Natural killer cell (primary cell): ENCODE data around the gene SMS. TPM values are rescaled to one million over a fixed set of nuclear protein-coding genes. Genes with fewer than 3 reads are reported as not detected.

Experiments used
- ATAC-seq, 3 donors: fragments of 150-1000 bp in 2 of 3; fragments of 200-7000 bp in 1 of 3; cut with Tn5 transposase; 1 replicate in 1 of 3; 2 replicates in 2 of 3; pipeline ENCODE4 v1.10.0; 2021; ENCODE audit warnings: mild to moderate bottlenecking in 2 of 3, moderate library complexity in 2 of 3
- DNase-seq, 2 donors: peaks; one replicate each; pipeline versions ENCODE4 v3.0.0 to v3.0.0-alpha.2; 2013 to 2021; ENCODE audit warnings: mixed read lengths in 1 of 2
- H3K27ac ChIP-seq: one replicate; pipeline ENCODE4 v1.5.1; 2013; ENCODE audit warnings: mild to moderate bottlenecking, low read length
- H3K27me3 ChIP-seq: one replicate; pipeline ENCODE4 v1.6.1; 2013; ENCODE audit warnings: low read length; ENCODE audit not compliant: control insufficient read depth, insufficient read depth
- H3K36me3 ChIP-seq: one replicate; pipeline ENCODE4 v1.6.1; 2013; ENCODE audit warnings: low read length; ENCODE audit not compliant: control insufficient read depth, insufficient read depth
- H3K4me1 ChIP-seq: one replicate; pipeline ENCODE4 v1.6.1; 2013; ENCODE audit warnings: low read length; ENCODE audit not compliant: control insufficient read depth, insufficient read depth
- H3K4me3 ChIP-seq: one replicate; pipeline ENCODE4 v1.5.1; 2013; ENCODE audit warnings: low read length
- H3K9me3 ChIP-seq: one replicate; pipeline ENCODE4 v1.6.1; 2013; ENCODE audit warnings: low read length; ENCODE audit not compliant: control insufficient read depth, insufficient read depth
- H3K27ac Mint-ChIP-seq, 2 donors: one replicate each; pipeline ENCODE4 v1.8.0; 2022; ENCODE audit warnings: mild to moderate bottlenecking in 2 of 2, mixed read lengths in 2 of 2, moderate library complexity in 1 of 2
- H3K27me3 Mint-ChIP-seq, 2 donors: one replicate each; pipeline ENCODE4 v1.8.0; 2022; ENCODE audit warnings: low read depth in 2 of 2, mixed read lengths in 2 of 2
- H3K36me3 Mint-ChIP-seq: one replicate; pipeline ENCODE4 v1.8.0; 2022; ENCODE audit warnings: mixed read lengths
- H3K4me1 Mint-ChIP-seq, 2 donors: one replicate each; pipeline ENCODE4 v1.8.0; 2022; ENCODE audit warnings: mixed read lengths in 2 of 2
- H3K4me3 Mint-ChIP-seq: one replicate; pipeline ENCODE4 v1.8.0; 2022; ENCODE audit warnings: mild to moderate bottlenecking, moderate library complexity, mixed read lengths
- H3K9me3 Mint-ChIP-seq, 2 donors: one replicate each; pipeline ENCODE4 v1.8.0; 2022; ENCODE audit warnings: mixed read lengths in 2 of 2
- CTCF ChIP-seq: fragments of 200-600 bp; IDR thresholded peaks from one replicate; pipeline ENCODE4 v1.8.0; 2022; ENCODE audit warnings: antibody characterized with exemption
- WGBS: methylation state at CpG from one replicate; pipeline ENCODE4 v1.1.7; 2013; ENCODE audit warnings: missing lambda C conversion rate; ENCODE audit not compliant: insufficient coverage; 5-methylcytosine and 5-hydroxymethylcytosine counted together
- intact Hi-C: fragments of 100-400 bp; cut with micrococcal nuclease; formaldehyde crosslinking; loops from one replicate; pipeline ENCODE4 v1.14.2; 2022
- total RNA-seq, 4 donors: library from RNA; stranded (reverse); fragments of 120-200 nt in 1 of 4; gene quantifications; one replicate each; pipeline versions ENCODE4 v1.2.3 to v1.2.4, GENCODE V29; 2013 to 2022

SMS gene
- total RNA-seq: 10 to 100 TPM; 14.9 to 19.4 (median 18.6) TPM
- 36.9 TPM for total RNA-seq (2013)

GRCh38 chrX:21940356-21940829 is at the start of gene SMS:
Gene SMS (plus strand): TSS chrX:21940709. CDS start chrX:21940825, 116 bp downstream.
- peak within 1 kb of the TSS; percentile 47 for H3K4me3 ChIP-seq
- no peaks in the 10 kb centered on the region for H3K9me3 ChIP-seq
- Mint-ChIP-seq H3K27me3 (no peaks in the 10 kb centered on the region), H3K9me3 (no peaks in the 10 kb centered on the region), H3K27ac (peak within 1 kb of the TSS; percentile 26 to 74), H3K36me3 (no peaks in the 10 kb centered on the region), H3K4me1 (peaks cover 6 to 27% of the 10 kb centered on the region in 2 donors), H3K4me3 (peak within 1 kb of the TSS; percentile 86)
- WGBS: under 1% methylated on average over 40 of the region's 46 CpGs
- H3K36me3 ChIP-seq: no peaks in the 10 kb centered on the region
- intact Hi-C loops: no loop called here
- peaks cover 9% of the 10 kb centered on the region for H3K4me1 ChIP-seq
- H3K27me3 ChIP-seq: no peaks in the 10 kb centered on the region
- no peak for TF ChIP-seq CTCF
- peak within 1 kb of the TSS; percentile 19 for H3K27ac ChIP-seq
- DNase-seq (peak; percentile 23 to 69), ATAC-seq (peak; percentile 47 to 65 (median 57))

DNA sequence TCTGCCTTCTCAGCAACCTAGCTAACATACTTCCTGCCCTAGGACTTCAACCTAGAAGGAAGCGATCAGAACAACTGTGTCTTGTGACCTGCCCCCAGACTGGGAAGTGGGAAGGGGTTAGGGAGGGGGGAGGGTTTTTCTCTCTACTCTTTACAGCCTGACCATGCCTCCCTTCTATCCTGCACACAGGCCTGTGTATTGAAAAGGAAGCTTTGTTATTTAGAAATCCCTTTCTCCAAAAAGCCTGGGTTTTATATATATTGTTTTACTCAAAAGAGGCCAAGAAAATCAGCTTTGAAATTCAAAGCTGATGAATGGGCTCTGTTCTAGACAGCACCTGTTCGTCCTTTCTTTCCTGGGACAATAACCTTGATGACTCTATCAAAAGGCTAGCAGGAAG is 35.2 kb upstream of the SMS start:
- no peak overlapping the region for H3K27ac Mint-ChIP-seq
- H3K27me3 Mint-ChIP-seq: no peaks in the 10 kb centered on the region
- 82% methylated on average over 1 of the region's 2 CpGs for WGBS
- H3K9me3 Mint-ChIP-seq: no peaks in the 10 kb centered on the region
- no peak for ATAC-seq
- no peaks in the 10 kb centered on the region for H3K27me3 ChIP-seq
- H3K27ac ChIP-seq: no peak overlapping the region
- no peaks in the 10 kb centered on the region for H3K4me1 ChIP-seq
- H3K4me3 Mint-ChIP-seq: no peak overlapping the region
- no peaks in the 10 kb centered on the region for H3K9me3 ChIP-seq
- peaks cover 6% of the 10 kb centered on the region for H3K36me3 Mint-ChIP-seq
- no peak overlapping the region for H3K4me3 ChIP-seq
- H3K4me1 Mint-ChIP-seq: no peaks in the 10 kb centered on the region
- intact Hi-C loops: no loop called here
- no peaks in the 10 kb centered on the region for H3K36me3 ChIP-seq
- no peak for TF ChIP-seq CTCF
- no peak for DNase-seq

GRCh38 chrX:21905953-21906352 is 34.6 kb upstream of the SMS start:
- Mint-ChIP-seq H3K27ac (no peak overlapping the region), H3K9me3 (no peaks in the 10 kb centered on the region), H3K27me3 (no peaks in the 10 kb centered on the region), H3K4me1 (no peaks in the 10 kb centered on the region), H3K4me3 (no peak overlapping the region), H3K36me3 (peaks cover 6% of the 10 kb centered on the region)
- DNase-seq (no peak), ATAC-seq (no peak)
- no peaks in the 10 kb centered on the region for H3K9me3 ChIP-seq
- intact Hi-C loops: no loop called here
- 100% methylated on average over 1 of the region's 3 CpGs for WGBS
- no peaks in the 10 kb centered on the region for H3K27me3 ChIP-seq
- H3K27ac ChIP-seq: no peak overlapping the region
- H3K4me3 ChIP-seq: no peak overlapping the region
- H3K4me1 ChIP-seq: no peaks in the 10 kb centered on the region
- H3K36me3 ChIP-seq: no peaks in the 10 kb centered on the region
- no peak for TF ChIP-seq CTCF

DNA sequence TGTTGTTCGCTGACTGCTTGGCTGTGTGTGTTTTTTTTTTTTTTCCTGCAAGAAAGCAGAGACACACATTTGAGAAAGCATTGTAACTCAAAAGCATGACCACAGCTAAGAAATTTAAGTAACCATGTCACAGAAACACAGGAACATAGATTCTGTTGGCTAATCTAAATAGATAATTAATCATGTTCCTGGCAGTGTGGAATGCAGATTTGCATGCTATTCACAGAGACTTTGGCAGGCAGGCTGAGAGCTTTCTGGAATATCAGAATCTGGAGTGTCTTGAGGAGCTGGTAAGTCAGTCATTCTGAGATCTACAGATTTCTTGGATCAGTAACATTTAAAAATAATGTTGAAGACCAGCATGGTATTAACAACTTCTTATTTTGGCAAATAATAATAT is 33.2 kb upstream of the SMS start:
- no peaks in the 10 kb centered on the region for H3K36me3 ChIP-seq
- H3K4me1 ChIP-seq: no peaks in the 10 kb centered on the region
- Mint-ChIP-seq H3K4me1 (no peaks in the 10 kb centered on the region), H3K4me3 (no peak overlapping the region), H3K36me3 (peaks cover 6% of the 10 kb centered on the region), H3K9me3 (no peaks in the 10 kb centered on the region), H3K27me3 (no peaks in the 10 kb centered on the region), H3K27ac (no peak overlapping the region)
- WGBS: no CpG with 5 or more reads among the region's 1 CpG
- no peaks in the 10 kb centered on the region for H3K27me3 ChIP-seq
- ATAC-seq (no peak), DNase-seq (no peak)
- H3K4me3 ChIP-seq: no peak overlapping the region
- H3K27ac ChIP-seq: no peak overlapping the region
- intact Hi-C loops: no loop called here
- H3K9me3 ChIP-seq: no peaks in the 10 kb centered on the region
- TF ChIP-seq CTCF: no peak
